ENCODE results near the gene STK32C.
"Not testable (repeated sequence)": the region's sequence is repeated elsewhere in the genome, so short reads cannot be mapped to it uniquely, and the experiment has no call there.

STK32C gene

GRCh38 chr10:132299371-132300336, 8.1 kb downstream of the STK32C start:
- no peak for DNase-seq

- DNase-seq = no peak
Observed at GRCh38 chr10:132298038-132298881, 9.5 kb downstream of the STK32C start.

DNA sequence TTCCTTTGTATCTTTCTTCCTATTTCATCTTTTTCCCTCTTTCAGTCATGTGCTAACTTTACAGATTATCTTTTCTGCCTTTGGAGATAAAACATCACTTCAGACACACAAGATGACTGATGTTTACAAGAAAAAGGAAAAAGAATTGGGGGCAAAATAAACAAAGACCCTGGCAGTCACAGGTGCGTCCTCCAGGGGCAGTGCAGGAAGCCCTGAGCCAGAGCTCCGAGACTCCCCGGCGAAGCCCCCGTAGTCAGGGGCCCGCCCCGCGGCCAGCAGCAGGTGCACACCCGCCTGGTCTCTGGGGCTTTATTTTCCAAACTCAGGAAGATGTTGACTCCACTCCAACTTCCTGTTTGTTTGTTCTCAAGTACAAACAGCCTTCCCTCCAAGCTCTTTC, 10.2 kb downstream of the STK32C start:
- DNase-seq = no peak

DNA sequence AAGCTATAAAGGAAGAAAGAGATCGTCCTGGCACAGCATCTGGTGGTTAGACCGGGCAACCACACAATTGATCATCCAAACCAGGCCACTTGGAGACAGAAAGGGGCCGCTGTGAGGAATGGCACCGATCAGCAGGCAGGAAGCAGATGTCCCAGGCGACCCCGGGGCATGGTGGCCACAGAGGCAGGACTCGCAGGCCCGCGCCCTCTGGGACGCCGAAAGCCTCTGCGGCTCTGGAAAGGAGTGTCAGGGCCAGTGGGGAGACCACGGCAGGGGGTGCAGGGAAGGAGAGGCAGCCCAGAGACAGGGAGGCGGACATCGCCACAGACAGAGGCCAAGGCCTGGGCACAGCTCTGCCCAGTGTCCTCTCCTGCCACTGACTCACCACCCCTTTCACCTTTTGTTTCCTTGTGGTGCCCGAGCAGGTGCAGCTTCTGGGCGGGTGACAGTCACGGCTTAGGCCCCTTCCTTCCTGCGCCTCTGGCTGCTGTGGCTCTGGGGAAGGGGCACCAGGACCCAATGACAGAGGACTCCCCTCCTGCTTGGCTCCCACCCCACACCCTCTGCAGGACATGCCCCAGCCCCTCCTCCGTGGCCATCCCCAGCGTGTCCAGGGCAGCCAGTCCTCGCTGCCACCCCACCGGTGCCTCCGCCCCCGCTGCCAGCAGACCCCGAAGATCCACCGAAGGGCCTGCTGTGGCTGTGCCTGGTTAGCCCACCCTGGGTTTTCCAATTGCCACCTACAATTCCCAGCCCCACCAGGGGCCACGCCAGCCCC, 10.9 kb downstream of the STK32C start:
- no peak for DNase-seq

- DNase-seq = not testable (repeated sequence)
Observed at GRCh38 chr10:132295481-132295880, 12.3 kb downstream of the STK32C start.

DNA sequence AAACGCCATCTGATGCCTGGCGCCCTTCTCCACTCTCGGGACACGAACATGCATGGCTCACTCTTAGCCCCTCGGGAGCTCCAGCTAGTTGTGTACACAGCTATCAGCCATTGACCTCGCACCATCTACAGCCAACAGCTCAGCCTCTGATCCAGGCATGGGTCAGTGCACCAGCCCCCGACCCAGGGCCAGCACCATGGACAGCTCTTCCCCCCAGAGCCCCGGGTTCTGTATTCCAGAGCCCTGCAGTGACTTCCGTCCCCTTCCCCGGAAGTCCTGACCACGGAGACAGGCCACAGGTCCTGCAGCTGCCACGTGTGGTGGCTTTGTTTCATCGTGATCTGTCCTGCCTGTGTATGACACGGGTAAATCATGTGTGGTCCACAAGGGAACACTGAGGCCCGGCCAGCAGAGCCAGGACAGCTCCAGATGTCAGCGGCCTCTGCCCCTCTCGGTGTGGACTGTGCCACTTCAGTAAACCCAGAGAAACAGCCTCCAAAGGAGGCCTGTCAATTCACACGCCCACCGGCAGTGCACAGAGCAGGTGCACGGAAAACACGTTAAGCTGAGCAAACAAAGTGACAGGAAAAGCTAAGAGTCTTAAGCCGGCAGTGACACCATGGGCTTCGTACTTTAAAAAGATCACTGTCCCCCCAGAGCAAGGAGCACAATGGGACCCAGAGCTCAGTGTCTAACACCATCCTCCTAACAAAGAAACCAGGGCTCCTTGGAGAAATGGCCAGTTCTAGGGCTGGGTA, 13.0 kb downstream of the STK32C start:
- DNase-seq = no peak

- DNase-seq = no peak
Observed at GRCh38 chr10:132293813-132294520, 13.8 kb downstream of the STK32C start.

DNA sequence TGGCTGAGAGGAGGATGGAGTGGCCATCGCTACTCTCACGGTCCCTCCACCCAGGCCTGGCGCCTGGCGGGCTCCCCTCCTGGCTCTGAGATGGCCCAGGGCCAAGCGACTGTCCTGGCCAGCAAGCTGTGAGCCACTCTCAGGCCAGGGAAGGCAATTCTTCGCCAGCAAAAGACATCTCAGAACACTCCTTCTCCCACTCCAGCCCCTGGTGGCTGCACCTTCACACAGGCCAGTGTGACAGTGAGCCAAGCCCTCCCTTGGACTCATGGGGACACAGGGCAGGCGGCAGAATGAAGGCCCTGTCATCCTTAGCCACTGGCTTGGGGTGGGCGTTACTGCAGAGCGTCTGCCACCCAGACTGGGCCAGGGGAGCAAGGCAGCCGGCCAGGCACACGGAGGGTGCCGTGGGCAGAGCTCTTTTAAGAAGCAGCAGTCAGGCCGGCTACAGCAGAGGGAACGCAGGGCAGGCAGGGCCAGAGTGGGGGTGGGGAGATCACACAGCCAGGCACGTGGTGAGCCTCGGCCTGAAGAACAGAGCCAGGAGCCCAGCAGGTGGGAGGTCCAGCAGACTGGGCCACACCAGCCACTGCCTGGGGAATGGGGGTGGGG, 14.4 kb downstream of the STK32C start:
- DNase-seq = no peak

- DNase-seq = no peak
Observed at GRCh38 chr10:132292287-132293200, 15.2 kb downstream of the STK32C start.

GRCh38 chr10:132291826-132292225, 15.9 kb downstream of the STK32C start:
- no peak for DNase-seq

DNA sequence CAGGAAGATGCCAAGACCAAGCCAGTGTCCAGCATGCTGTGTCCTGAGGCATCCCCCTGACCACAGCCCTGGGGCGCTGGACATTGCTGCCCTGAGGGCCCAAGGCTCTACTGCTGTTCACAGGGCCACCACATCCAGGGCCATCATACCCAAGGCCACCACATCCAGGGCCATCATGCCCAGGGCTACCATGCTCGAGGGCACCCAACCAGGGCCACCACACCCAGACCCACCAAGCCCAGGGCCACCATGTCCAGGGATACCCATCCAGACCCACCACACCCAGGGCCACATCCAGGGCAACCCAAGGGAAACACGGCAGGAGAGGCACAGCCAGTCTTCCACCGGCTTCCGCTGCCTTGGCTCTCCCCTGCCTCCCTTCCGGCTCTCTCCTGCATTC, 17.1 kb downstream of the STK32C start:
- no peak for DNase-seq

GRCh38 chr10:132289439-132289838, 18.3 kb downstream of the STK32C start:
- no peak for DNase-seq

DNA sequence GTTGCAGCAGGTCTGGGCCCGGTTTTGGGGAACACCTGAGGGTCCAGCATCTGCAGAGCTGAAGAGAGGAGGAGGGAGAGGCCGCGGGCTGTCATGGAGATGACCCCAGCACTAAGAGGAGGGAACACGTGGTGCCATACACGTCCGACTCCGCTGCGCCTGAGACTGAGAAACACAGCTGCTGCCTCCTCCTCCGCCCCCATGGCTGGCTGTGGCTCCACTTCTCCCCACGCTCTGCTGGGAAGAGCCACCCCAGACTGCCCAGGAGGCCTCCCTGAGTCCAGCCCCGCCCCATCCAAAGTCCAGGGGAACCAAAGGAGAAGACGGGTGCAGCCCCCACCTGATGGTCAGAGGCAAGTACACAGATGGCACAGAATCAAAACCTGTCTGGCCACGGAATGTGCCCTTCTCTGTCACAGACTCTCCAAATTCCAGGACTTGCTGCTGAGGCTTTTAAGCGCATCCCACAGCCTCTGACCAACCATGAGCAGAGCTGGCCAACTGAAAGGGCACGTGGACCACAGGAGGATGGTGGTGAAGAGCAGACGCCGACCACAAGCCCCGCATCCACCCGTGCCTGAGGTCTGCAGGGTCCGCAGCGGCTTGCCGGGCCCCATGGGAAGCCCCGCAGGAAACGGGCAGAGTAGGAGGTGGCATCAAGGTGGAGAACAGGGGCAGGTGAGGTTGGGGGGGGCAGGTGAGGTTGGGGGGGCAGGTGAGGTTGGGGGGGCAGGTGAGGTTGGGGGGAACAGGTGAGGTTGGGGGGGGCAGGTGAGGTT, 24.0 kb downstream of the STK32C start:
- DNase-seq = no peak

GRCh38 chr10:132282667-132283603, 24.8 kb downstream of the STK32C start:
- DNase-seq = no peak

DNA sequence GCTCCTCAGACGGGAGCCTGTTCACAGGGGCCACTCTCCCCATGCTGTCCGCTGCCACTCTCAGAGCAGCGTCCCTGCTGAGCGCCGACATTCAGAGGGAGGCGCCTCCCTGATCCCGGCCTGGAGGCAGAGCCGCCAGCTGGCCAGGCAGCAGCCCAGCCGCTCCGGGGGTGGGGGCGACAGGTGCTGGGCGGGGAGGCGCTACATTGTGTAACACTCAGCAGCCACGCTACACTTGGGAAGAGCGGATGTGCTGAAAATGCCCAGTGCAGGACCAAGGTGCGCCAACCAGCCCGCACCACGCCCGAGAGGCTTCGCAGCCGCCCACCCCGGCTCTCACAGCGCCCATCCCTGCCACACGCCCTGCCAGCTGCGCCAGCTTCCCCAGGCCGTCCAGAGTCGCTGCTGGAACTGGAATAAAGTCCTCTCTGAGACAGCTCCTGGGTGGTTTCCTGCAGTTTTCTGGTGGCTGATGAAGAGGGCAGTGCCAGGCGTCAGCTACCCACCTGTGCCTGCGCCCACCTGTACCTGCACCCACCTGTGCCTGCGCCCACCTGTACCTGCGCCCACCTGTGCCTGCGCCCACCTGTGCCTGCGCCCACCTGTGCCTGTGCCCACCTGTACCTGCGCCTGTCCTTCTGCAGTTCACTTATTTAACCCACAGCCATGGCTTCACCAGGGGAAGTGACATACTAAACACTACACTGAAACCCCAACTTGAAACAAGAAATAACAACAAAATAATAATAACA, 25.7 kb downstream of the STK32C start:
- no peak for DNase-seq

GRCh38 chr10:132280646-132281074, 27.1 kb downstream of the STK32C start:
- DNase-seq = no peak

All from NCI-H526 treated with DMSO at 0.1 percent for 48 hours (cell line).